IMR-90 (cell line): ENCODE data around the gene LYRM4. TPM values are rescaled to one million over a fixed set of nuclear protein-coding genes. Genes with fewer than 3 reads are reported as not detected.

ENCODE experiments used
- ATAC-seq: fragments of 200-7000 bp; cut with Tn5 transposase; 2 replicates; pipeline ENCODE4 v1.9.1; 2020; ENCODE audit warnings: low read depth, mild to moderate bottlenecking, moderate library complexity
- BruUV-seq: library from RNA; stranded (reverse); fragments of 400-500 nt; replicated peaks from 2 replicates; lab custom pipeline; 2021; lab: Mats Ljungman, UMichigan
- CTCF ChIA-PET: fragments of 300-600 bp; formaldehyde crosslinking; extraction: SDS; loops from one replicate; lab custom pipeline; 2021; ENCODE audit warnings: antibody characterized with exemption; lab: Yijun Ruan, JAX
- POLR2A ChIA-PET: fragments of 300-600 bp; sonication (Branson Sonifier 250); formaldehyde crosslinking; loops from one replicate; lab custom pipeline; 2022; ENCODE audit warnings: antibody characterized with exemption; ENCODE audit not compliant: unreplicated experiment; lab: Charles Lee
- DNase-seq: peaks from one replicate; pipeline ENCODE4 v3.0.0; 2013
- H2AFZ ChIP-seq: replicated peaks from 2 replicates; pipeline ENCODE3; 2013; ENCODE audit warnings: low read length, mild to moderate bottlenecking; ENCODE audit not compliant: poor library complexity
- H2AK5ac ChIP-seq: 2 replicates; pipeline ENCODE4 v1.6.1; 2013; ENCODE audit warnings: low read depth, low read length, inconsistent platforms
- H2AK9ac ChIP-seq: replicated peaks from 2 replicates; pipeline ENCODE3; 2013; ENCODE audit warnings: mild to moderate bottlenecking, low read depth, low read length, moderate library complexity; ENCODE audit not compliant: poor library complexity
- H2BK120ac ChIP-seq: 2 replicates; pipeline ENCODE4 v1.6.1; 2013; ENCODE audit warnings: low read depth, low read length, inconsistent platforms
- H2BK15ac ChIP-seq: 3 replicates; pipeline ENCODE4 v1.6.1; 2013; ENCODE audit warnings: low read depth, low read length, inconsistent platforms
- H2BK20ac ChIP-seq: 2 replicates; pipeline ENCODE4 v1.6.1; 2013; ENCODE audit warnings: low read depth, mild to moderate bottlenecking, inconsistent platforms, low read length, moderate library complexity
- H2BK5ac ChIP-seq: 2 replicates; pipeline ENCODE4 v1.6.1; 2013; ENCODE audit warnings: mild to moderate bottlenecking, low read depth, low read length, inconsistent platforms; ENCODE audit not compliant: poor library complexity, severe bottlenecking
- H3K14ac ChIP-seq: replicated peaks from 2 replicates; pipeline ENCODE4 v1.6.1; 2013; ENCODE audit warnings: low read depth, low read length, inconsistent platforms
- H3K18ac ChIP-seq: 2 replicates; pipeline ENCODE4 v1.6.1; 2013; ENCODE audit warnings: low read depth, low read length, control low read depth
- H3K23ac ChIP-seq: 2 replicates; pipeline ENCODE4 v1.6.1; 2013; ENCODE audit warnings: low read depth, low read length, inconsistent platforms
- H3K27ac ChIP-seq: 2 replicates; pipeline ENCODE4 v1.5.1; 2013; ENCODE audit warnings: mild to moderate bottlenecking, control low read depth, low read length; ENCODE audit not compliant: insufficient read depth
- H3K27me3 ChIP-seq: 2 replicates; pipeline ENCODE4 v1.6.1; 2013; ENCODE audit warnings: low read length; ENCODE audit not compliant: control insufficient read depth, insufficient read depth
- H3K36me3 ChIP-seq: 2 replicates; pipeline ENCODE4 v1.6.1; 2013; ENCODE audit warnings: low read length, mixed read lengths; ENCODE audit not compliant: control insufficient read depth, insufficient read depth
- H3K4ac ChIP-seq: 2 replicates; pipeline ENCODE4 v1.6.1; 2013; ENCODE audit warnings: low read depth, low read length, inconsistent platforms
- H3K4me1 ChIP-seq: 2 replicates; pipeline ENCODE4 v1.6.1; 2013; ENCODE audit warnings: low read length, mixed read lengths; ENCODE audit not compliant: control insufficient read depth, insufficient read depth
- H3K4me2 ChIP-seq: 2 replicates; pipeline ENCODE4 v1.6.1; 2013; ENCODE audit warnings: low read depth, mild to moderate bottlenecking, control low read depth, low read length, moderate library complexity
- H3K4me3 ChIP-seq: 2 replicates; pipeline ENCODE4 v1.5.1; 2013; ENCODE audit warnings: low read depth, mild to moderate bottlenecking, control low read depth, low read length, moderate library complexity; ENCODE audit not compliant: insufficient read depth
- H3K56ac ChIP-seq: 2 replicates; pipeline ENCODE4 v1.6.1; 2013; ENCODE audit warnings: low read length, inconsistent platforms; ENCODE audit not compliant: insufficient read depth; ENCODE audit errors: extremely low read depth
- H3K79me1 ChIP-seq, 2 experiments: 2 replicates each; pipeline ENCODE4 v1.6.1; 2013; ENCODE audit warnings: low read length in 2 of 2, inconsistent platforms in 1 of 2, low read depth in 1 of 2
- H3K9ac ChIP-seq: 2 replicates; pipeline ENCODE4 v1.6.1; 2013; ENCODE audit warnings: low read depth, low read length, control low read depth
- H3K9me1 ChIP-seq: 2 replicates; pipeline ENCODE4 v1.6.1; 2013; ENCODE audit warnings: low read length, inconsistent platforms; ENCODE audit not compliant: insufficient read depth
- H3K9me3 ChIP-seq: 2 replicates; pipeline ENCODE4 v1.6.1; 2013; ENCODE audit warnings: low read length; ENCODE audit not compliant: control insufficient read depth, insufficient read depth
- H4K20me1 ChIP-seq: 2 replicates; pipeline ENCODE4 v1.6.1; 2013; ENCODE audit warnings: low read length, inconsistent platforms; ENCODE audit not compliant: insufficient read depth
- H4K5ac ChIP-seq: 2 replicates; pipeline ENCODE4 v1.6.1; 2013; ENCODE audit warnings: mild to moderate bottlenecking, low read depth, low read length, control low read depth
- H4K8ac ChIP-seq, 2 experiments: 2 replicates each; pipeline ENCODE4 v1.6.1; 2013; ENCODE audit warnings: low read depth in 2 of 2, low read length in 2 of 2, control low read depth in 1 of 2, inconsistent platforms in 1 of 2
- H4K91ac ChIP-seq: 2 replicates; pipeline ENCODE4 v1.6.1; 2013; ENCODE audit warnings: low read depth, low read length, inconsistent platforms; ENCODE audit not compliant: insufficient read depth
- CTCF ChIP-seq: conservative IDR thresholded peaks from 2 replicates; pipeline ENCODE4 v1.5.1; 2012; ENCODE audit warnings: mild to moderate bottlenecking, low read depth, low read length, improper control_type of control experiment
- NFE2L2 ChIP-seq: fragments of 150-350 bp; IDR thresholded peaks from 2 replicates; pipeline ENCODE4 v1.6.1; 2016; ENCODE audit warnings: low read depth, mild to moderate bottlenecking, low read length
- RAD21 ChIP-seq: IDR thresholded peaks from 2 replicates; pipeline ENCODE4 v1.6.1; 2012; ENCODE audit warnings: low read length, improper control_type of control experiment
- SMC3 ChIP-seq: fragments of 150-350 bp; IDR thresholded peaks from 2 replicates; pipeline ENCODE4 v1.6.1; 2016; ENCODE audit warnings: low read depth, mild to moderate bottlenecking, antibody characterized with exemption, low read length, moderate library complexity
- WGBS, 2 experiments: methylation state at CpG; one replicate each; pipeline versions ENCODE4 v1.1.5 to v1.1.7; 2013; ENCODE audit warnings: missing lambda C conversion rate in 2 of 2; ENCODE audit not compliant: insufficient read length in 1 of 2; ENCODE audit errors: extremely low coverage in 2 of 2; 5-methylcytosine and 5-hydroxymethylcytosine counted together
- dilution Hi-C: fragments of 300-500 bp; cut with HindIII; formaldehyde crosslinking; loops from one replicate; pipeline ENCODE4 v1.14.3; 2018; ENCODE audit warnings: low sequenced_read_pairs; ENCODE audit not compliant: unreplicated experiment
- in situ Hi-C: fragments of 300-500 bp; cut with MboI; formaldehyde crosslinking; loops from 3 replicates; pipeline ENCODE4 v1.14.3; 2019; ENCODE audit warnings: low sequenced_read_pairs, inconsistent platforms, mixed read lengths
- intact Hi-C: fragments of 100-400 bp; cut with micrococcal nuclease; formaldehyde crosslinking; loops from 2 replicates; pipeline ENCODE4 v1.10.0; 2022
- polyA plus RNA-seq, 3 experiments: library from polyadenylated mRNA; depleted of rRNA; stranded (reverse); fragments of >200 nt; gene quantifications; 2 replicates each; pipeline ENCODE4 v1.2.3, GENCODE V29; 2012; ENCODE audit warnings: low replicate concordance in 1 of 3
- total RNA-seq: library from RNA; depleted of rRNA; stranded (reverse); fragments of >200 nt; gene quantifications from 2 replicates; pipeline ENCODE4 v1.2.3, GENCODE V29; 2012
- TF ChIP-seq, protein P1 (sequence below): fragments of 150-350 bp; IDR thresholded peaks from 2 replicates; pipeline ENCODE4 v1.6.1; 2017; ENCODE audit warnings: mild to moderate bottlenecking, antibody characterized with exemption, low read length, low read depth

Gene LYRM4
- total and polyA plus RNA-seq, 2 of the 4 experiments (the other 2 are of a cell fraction), result 11.5 to 26.6 TPM

GRCh38 chr6:5275497-5275896, 14.7 kb upstream of the LYRM4 start:
- Histone ChIP-seq H4K5ac (no peak overlapping the region), H3K36me3 (no peaks in the 10 kb centered on the region), H3K27ac (no peak overlapping the region), H2AK9ac (no peak overlapping the region), H3K9me1 (no peaks in the 10 kb centered on the region; the same call in 1 of the 2 replicates), H2BK15ac (no peak overlapping the region), H2AK5ac (no peak overlapping the region), H3K9me3 (no peaks in the 10 kb centered on the region), H3K56ac (no peak overlapping the region), H3K9ac (no peak overlapping the region), H3K4me1 (peaks cover 4% of the 10 kb centered on the region), H3K23ac (no peak overlapping the region), H3K4ac (no peak overlapping the region), H2BK120ac (no peak overlapping the region), H3K18ac (no peak overlapping the region), H3K79me1 (peaks cover 27 to 34% of the 10 kb centered on the region in 2 experiments), H4K20me1 (no peaks in the 10 kb centered on the region), H4K8ac (no peak overlapping the region), H3K14ac (no peak overlapping the region), H2BK5ac (no peak overlapping the region), H3K4me2 (no peak overlapping the region), H2AFZ (no peak overlapping the region), H3K27me3 (no peaks in the 10 kb centered on the region), H4K91ac (no peak overlapping the region), H3K4me3 (no peak overlapping the region), H2BK20ac (no peak overlapping the region)
- POLR2A ChIA-PET, result no interaction called here
- DNase-seq, result no peak
- intact Hi-C loops (loop anchor here (5.0 kb wide), 1 partner anchor 133 kb away; no protein-coding TSS in a partner anchor), dilution Hi-C loops (no loop called here), in situ Hi-C loops (no loop called here)
- no TSS peak for BruUV-seq
- no CpG with 5 or more reads among the region's 2 CpGs for WGBS, 2 experiments
- TF ChIP-seq RAD21 (peak; percentile 14; the same call in 1 of the 2 replicates), SMC3 (no peak), NFE2L2 (no peak), CTCF (peak; percentile 22; the same call in 1 of the 2 replicates)
- TF ChIP-seq, protein P1, sequence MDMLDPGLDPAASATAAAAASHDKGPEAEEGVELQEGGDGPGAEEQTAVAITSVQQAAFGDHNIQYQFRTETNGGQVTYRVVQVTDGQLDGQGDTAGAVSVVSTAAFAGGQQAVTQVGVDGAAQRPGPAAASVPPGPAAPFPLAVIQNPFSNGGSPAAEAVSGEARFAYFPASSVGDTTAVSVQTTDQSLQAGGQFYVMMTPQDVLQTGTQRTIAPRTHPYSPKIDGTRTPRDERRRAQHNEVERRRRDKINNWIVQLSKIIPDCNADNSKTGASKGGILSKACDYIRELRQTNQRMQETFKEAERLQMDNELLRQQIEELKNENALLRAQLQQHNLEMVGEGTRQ, result no peak
- ATAC-seq, result no peak
- CTCF ChIA-PET, result interaction anchor here (0.9 kb wide), 1 partner anchor 132 kb away, joined by 3 read pairs; no protein-coding TSS in a partner anchor
